HepG2 (cell line): ENCODE results near the gene THADA. TPM values are rescaled to one million over a fixed set of nuclear protein-coding genes. Genes with fewer than 3 reads are reported as not detected.
A peak's percentile ranks its signal among the peaks of the same experiment; 100 is the strongest.

ENCODE experiments used
- ATAC-seq: fragments of 200-7000 bp; cut with Tn5 transposase; 3 replicates; pipeline ENCODE4 v1.9.1; 2020; ENCODE audit warnings: mild to moderate bottlenecking, moderate library complexity
- BruUV-seq: library from RNA; stranded (reverse); fragments of 400-500 nt; replicated peaks from 2 replicates; lab custom pipeline; 2021; lab: Mats Ljungman, UMichigan
- CTCF ChIA-PET: fragments of 300-600 bp; formaldehyde crosslinking; extraction: SDS; loops from one replicate; lab custom pipeline; 2021; ENCODE audit warnings: low total read pairs, inconsistent platforms, low intra/inter-chr PET ratio; lab: Yijun Ruan, JAX
- POLR2A ChIA-PET: fragments of 350-600 bp; sonication (Branson Sonifier 250); formaldehyde crosslinking; loops from one replicate; lab custom pipeline; 2020; ENCODE audit warnings: antibody characterized with exemption, inconsistent platforms; lab: Yijun Ruan, JAX
- DNase-seq: peaks from one replicate; pipeline ENCODE4 v3.0.0-alpha.2; 2015; ENCODE audit warnings: low spot score
- FAIRE-seq: peaks from 3 replicates; lab custom pipeline; 2011; peaks lifted over from hg19 to GRCh38; lab: Jason Lieb, UNC
- H2AFZ ChIP-seq: one replicate; pipeline ENCODE4 v1.6.1; 2011; ENCODE audit warnings: low read length, inconsistent platforms
- H3K27ac ChIP-seq: fragments of 300-600 bp; 3 replicates; pipeline ENCODE4 v1.8.0; 2011; ENCODE audit warnings: mixed run types, mild to moderate bottlenecking, mixed read lengths, low read length, inconsistent platforms; ENCODE audit not compliant: insufficient read depth; ENCODE audit errors: extremely low read length
- H3K27me3 ChIP-seq, 2 experiments: fragments of 200-600 bp in 1 of 2; 2 replicates in 1 of 2; 3 replicates in 1 of 2; pipeline versions ENCODE4 v1.6.0 to v1.8.0; 2011; ENCODE audit warnings: low read length in 2 of 2, mild to moderate bottlenecking in 2 of 2, moderate library complexity in 2 of 2, inconsistent platforms in 1 of 2; ENCODE audit not compliant: insufficient read depth in 2 of 2, control insufficient read depth in 1 of 2
- H3K36me3 ChIP-seq, 2 experiments: fragments of 200-600 bp in 1 of 2; replicated peaks in 1 of 2; 2 replicates in 1 of 2; 3 replicates in 1 of 2; pipeline versions ENCODE4 v1.5.1 to v1.8.0; 2011; ENCODE audit warnings: low read length in 2 of 2, inconsistent platforms in 1 of 2; ENCODE audit not compliant: insufficient read depth in 2 of 2, control insufficient read depth in 1 of 2
- H3K4me1 ChIP-seq: 2 replicates; pipeline ENCODE4 v1.5.1; 2012; ENCODE audit warnings: low read length, inconsistent platforms; ENCODE audit not compliant: insufficient read depth
- H3K4me2 ChIP-seq: 2 replicates; pipeline ENCODE4 v1.6.0; 2011; ENCODE audit warnings: low read depth, low read length, inconsistent platforms
- H3K4me3 ChIP-seq, 3 experiments: fragments of 200-600 bp in 1 of 3; sonication (generic), shearing (Covaris generic) in 1 of 3; replicated peaks in 1 of 3; 2 replicates each; pipeline ENCODE4 v1.5.1; 2011 to 2016; ENCODE audit warnings: low read length in 3 of 3, inconsistent platforms in 2 of 3, low read depth in 2 of 3, mild to moderate bottlenecking in 2 of 3, control low read depth in 1 of 3, mixed read lengths in 1 of 3; ENCODE audit not compliant: insufficient read depth in 1 of 3
- H3K79me2 ChIP-seq: one replicate; pipeline ENCODE4 v1.6.1; 2011; ENCODE audit warnings: low read length, inconsistent platforms; ENCODE audit not compliant: insufficient read depth
- H3K9ac ChIP-seq: 2 replicates; pipeline ENCODE4 v1.6.0; 2011; ENCODE audit warnings: mild to moderate bottlenecking, low read depth, low read length, inconsistent platforms; ENCODE audit not compliant: insufficient read depth
- H3K9me3 ChIP-seq: 2 replicates; pipeline ENCODE4 v1.5.1; 2012; ENCODE audit warnings: mild to moderate bottlenecking, low read length
- H4K20me1 ChIP-seq: 2 replicates; pipeline ENCODE4 v1.6.0; 2011; ENCODE audit warnings: inconsistent platforms, mild to moderate bottlenecking, low read length, moderate library complexity; ENCODE audit not compliant: insufficient read depth
- ERF ChIP-seq: IDR thresholded peaks from 2 replicates; pipeline ENCODE4 v1.6.1; 2018; ENCODE audit warnings: missing biosample characterization, missing genetic modification reagents
- HINFP ChIP-seq: sonication (generic); formaldehyde crosslinking; IDR thresholded peaks from 2 replicates; pipeline ENCODE4 v1.4.0; 2020; ENCODE audit warnings: low read depth, mild to moderate bottlenecking, missing genetic modification reagents
- JUN ChIP-seq: sonication (generic); formaldehyde crosslinking; IDR thresholded peaks from 2 replicates; pipeline ENCODE4 v1.4.0; 2020; ENCODE audit warnings: mild to moderate bottlenecking, missing genetic modification reagents
- KAT7 ChIP-seq: IDR thresholded peaks from 2 replicates; pipeline ENCODE4 v1.6.1; 2018; ENCODE audit warnings: borderline replicate concordance, missing compliant biosample characterization
- PATZ1 ChIP-seq: sonication (generic); formaldehyde crosslinking; IDR thresholded peaks from 2 replicates; pipeline ENCODE4 v1.4.0; 2020; ENCODE audit warnings: missing genetic modification reagents
- SOX6 ChIP-seq, 2 experiments: fragments of 450-650 bp in 1 of 2; sonication (generic) in 1 of 2; formaldehyde crosslinking in 1 of 2; IDR thresholded peaks; 2 replicates each; pipeline versions ENCODE4 v1.4.0 to v1.6.1; 2017 to 2020; ENCODE audit warnings: antibody characterized with exemption in 1 of 2, mild to moderate bottlenecking in 1 of 2, missing genetic modification reagents in 1 of 2
- XBP1 ChIP-seq: sonication (generic); formaldehyde crosslinking; IDR thresholded peaks from 2 replicates; pipeline ENCODE4 v1.5.0; 2020; ENCODE audit warnings: missing genetic modification reagents
- ZNF180 ChIP-seq: sonication (generic); formaldehyde crosslinking; IDR thresholded peaks from 2 replicates; pipeline ENCODE4 v1.4.0; 2020; ENCODE audit warnings: low read depth, missing genetic modification reagents, borderline replicate concordance
- ZNF333 ChIP-seq: sonication (generic); formaldehyde crosslinking; IDR thresholded peaks from 2 replicates; pipeline ENCODE4 v1.4.0; 2020; ENCODE audit warnings: mild to moderate bottlenecking, missing genetic modification reagents, borderline replicate concordance
- ZNF501 ChIP-seq: sonication (generic); formaldehyde crosslinking; IDR thresholded peaks from 2 replicates; pipeline ENCODE4 v1.5.1; 2020; ENCODE audit warnings: mild to moderate bottlenecking, moderate library complexity, missing genetic modification reagents
- ZNF652 ChIP-seq: IDR thresholded peaks from 2 replicates; pipeline ENCODE4 v1.6.1; 2016; ENCODE audit warnings: low read depth, borderline replicate concordance
- in situ Hi-C: cut with HindIII; loops from 2 replicates; pipeline ENCODE4 v1.10.0; 2017; ENCODE audit warnings: low pct_unique_long_range_greater_than_20kb; ENCODE audit not compliant: extremely low pct_ligation_motif_present
- intact Hi-C: fragments of 100-400 bp; cut with micrococcal nuclease; formaldehyde crosslinking; loops from one replicate; pipeline ENCODE4 v1.10.0; 2022; ENCODE audit not compliant: unreplicated experiment
- polyA plus RNA-seq, 8 experiments: library from polyadenylated mRNA; depleted of rRNA in 3 of 8; stranded (reverse) in 7 of 8; unstranded in 1 of 8; fragments of >200 nt; fragmentation: Illumina TruSeq in 4 of 8; extraction: Trizol in 4 of 8; gene quantifications; 2 replicates each; pipeline versions ENCODE4 v1.2.1 to v1.2.3, GENCODE V29; 2011 to 2016; ENCODE audit warnings: low read depth in 4 of 8, missing spikeins in 1 of 8, mixed read lengths in 1 of 8; ENCODE audit not compliant: insufficient read depth in 1 of 8
- total RNA-seq, 5 experiments: library from RNA; depleted of rRNA; stranded (reverse); fragments of >200 nt; fragmentation: Illumina TruSeq; extraction: Trizol; gene quantifications; 2 replicates each; pipeline ENCODE4 v1.2.3, GENCODE V29; 2016; ENCODE audit warnings: low read depth in 1 of 5
- TF ChIP-seq, protein P1 (sequence below): sonication (generic); formaldehyde crosslinking; conservative IDR thresholded peaks from 2 replicates; pipeline ENCODE4 v1.4.0; 2020; ENCODE audit warnings: mild to moderate bottlenecking, missing genetic modification reagents, moderate library complexity
- TF ChIP-seq, protein P2 (sequence below): sonication (generic); formaldehyde crosslinking; IDR thresholded peaks from 2 replicates; pipeline ENCODE4 v1.4.0; 2020; ENCODE audit warnings: missing genetic modification reagents
- TF ChIP-seq, protein P3 (sequence below): sonication (generic); formaldehyde crosslinking; IDR thresholded peaks from 2 replicates; pipeline ENCODE4 v1.4.0; 2020; ENCODE audit warnings: missing genetic modification reagents, mild to moderate bottlenecking, borderline replicate concordance

The THADA gene
- total and polyA plus RNA-seq, 2 of the 13 experiments (the other 11 are each of a cell fraction or from before 2014, with no cell fraction given): 12.7 to 21.7 TPM

DNA sequence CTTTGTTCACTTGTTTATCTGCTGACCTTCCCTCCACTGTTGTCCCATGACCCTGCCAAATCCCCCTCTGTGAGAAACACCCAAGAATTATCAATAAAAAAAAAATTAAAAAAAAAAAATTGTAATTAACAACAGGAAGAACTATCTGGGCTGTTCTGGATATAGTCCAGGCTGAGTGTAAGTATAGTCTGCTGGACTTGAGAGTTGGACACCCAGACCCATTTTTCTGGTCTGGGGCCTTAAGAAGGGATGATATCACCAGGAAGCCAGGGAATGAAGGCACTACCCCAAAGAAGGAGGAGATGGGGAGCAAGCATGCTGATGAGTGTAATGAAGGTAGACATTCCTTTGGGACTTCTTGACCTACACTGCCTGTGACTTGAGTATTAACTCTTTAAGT, 297.3 kb downstream of the THADA start:
- H3K4me1 ChIP-seq: peaks cover 65% of the 10 kb centered on the region
- no peak overlapping the region; a peak in 1 of 6 replicates for H3K4me3 ChIP-seq
- peak overlapping the region; percentile 67 for H3K27ac ChIP-seq
- no peaks in the 10 kb centered on the region for H3K36me3 ChIP-seq
- peak; percentile 31 for DNase-seq
- POLR2A ChIA-PET: no interaction called here
- no peak for FAIRE-seq
- H3K27me3 ChIP-seq: no peaks in the 10 kb centered on the region
- H3K9me3 ChIP-seq: no peaks in the 10 kb centered on the region
- no peaks in the 10 kb centered on the region for H4K20me1 ChIP-seq
- in situ Hi-C loops: no loop called here
- H3K79me2 ChIP-seq: no peaks in the 10 kb centered on the region
- no TSS peak for BruUV-seq
- peak; percentile 36 for ATAC-seq
- peak overlapping the region; percentile 13 for H3K4me2 ChIP-seq
- no peak overlapping the region for H3K9ac ChIP-seq
- CTCF ChIA-PET: no interaction called here
- intact Hi-C loops: no loop called here
- H2AFZ ChIP-seq: no peak overlapping the region
- TF ChIP-seq HINFP (CRISPR knock-in tag) (no peak), ZNF333 (no peak), ERF (CRISPR knock-in tag) (0 out of 2 replicates have a peak, but pooled peaks have one; percentile 35), ZNF652 (CRISPR knock-in tag) (peak; percentile 63), ZNF180 (CRISPR knock-in tag) (no peak), PATZ1 (no peak), JUN (no peak), XBP1 (CRISPR knock-in tag) (no peak), KAT7 (CRISPR knock-in tag) (0 out of 2 replicates have a peak, but pooled peaks have one; percentile 39), ZNF501 (CRISPR knock-in tag) (no peak), SOX6 (IDR thresholded peaks at IDR 0.05) (no peak), SOX6 (CRISPR knock-in tag; IDR thresholded peaks at IDR 0.05) (peak; percentile 20; the same call in 1 of the 2 replicates)
- TF ChIP-seq, protein P1, sequence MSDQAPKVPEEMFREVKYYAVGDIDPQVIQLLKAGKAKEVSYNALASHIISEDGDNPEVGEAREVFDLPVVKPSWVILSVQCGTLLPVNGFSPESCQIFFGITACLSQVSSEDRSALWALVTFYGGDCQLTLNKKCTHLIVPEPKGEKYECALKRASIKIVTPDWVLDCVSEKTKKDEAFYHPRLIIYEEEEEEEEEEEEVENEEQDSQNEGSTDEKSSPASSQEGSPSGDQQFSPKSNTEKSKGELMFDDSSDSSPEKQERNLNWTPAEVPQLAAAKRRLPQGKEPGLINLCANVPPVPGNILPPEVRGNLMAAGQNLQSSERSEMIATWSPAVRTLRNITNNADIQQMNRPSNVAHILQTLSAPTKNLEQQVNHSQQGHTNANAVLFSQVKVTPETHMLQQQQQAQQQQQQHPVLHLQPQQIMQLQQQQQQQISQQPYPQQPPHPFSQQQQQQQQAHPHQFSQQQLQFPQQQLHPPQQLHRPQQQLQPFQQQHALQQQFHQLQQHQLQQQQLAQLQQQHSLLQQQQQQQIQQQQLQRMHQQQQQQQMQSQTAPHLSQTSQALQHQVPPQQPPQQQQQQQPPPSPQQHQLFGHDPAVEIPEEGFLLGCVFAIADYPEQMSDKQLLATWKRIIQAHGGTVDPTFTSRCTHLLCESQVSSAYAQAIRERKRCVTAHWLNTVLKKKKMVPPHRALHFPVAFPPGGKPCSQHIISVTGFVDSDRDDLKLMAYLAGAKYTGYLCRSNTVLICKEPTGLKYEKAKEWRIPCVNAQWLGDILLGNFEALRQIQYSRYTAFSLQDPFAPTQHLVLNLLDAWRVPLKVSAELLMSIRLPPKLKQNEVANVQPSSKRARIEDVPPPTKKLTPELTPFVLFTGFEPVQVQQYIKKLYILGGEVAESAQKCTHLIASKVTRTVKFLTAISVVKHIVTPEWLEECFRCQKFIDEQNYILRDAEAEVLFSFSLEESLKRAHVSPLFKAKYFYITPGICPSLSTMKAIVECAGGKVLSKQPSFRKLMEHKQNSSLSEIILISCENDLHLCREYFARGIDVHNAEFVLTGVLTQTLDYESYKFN (CRISPR knock-in tag): 0 out of 2 replicates have a peak, but pooled peaks have one; percentile 19
- TF ChIP-seq, protein P2, sequence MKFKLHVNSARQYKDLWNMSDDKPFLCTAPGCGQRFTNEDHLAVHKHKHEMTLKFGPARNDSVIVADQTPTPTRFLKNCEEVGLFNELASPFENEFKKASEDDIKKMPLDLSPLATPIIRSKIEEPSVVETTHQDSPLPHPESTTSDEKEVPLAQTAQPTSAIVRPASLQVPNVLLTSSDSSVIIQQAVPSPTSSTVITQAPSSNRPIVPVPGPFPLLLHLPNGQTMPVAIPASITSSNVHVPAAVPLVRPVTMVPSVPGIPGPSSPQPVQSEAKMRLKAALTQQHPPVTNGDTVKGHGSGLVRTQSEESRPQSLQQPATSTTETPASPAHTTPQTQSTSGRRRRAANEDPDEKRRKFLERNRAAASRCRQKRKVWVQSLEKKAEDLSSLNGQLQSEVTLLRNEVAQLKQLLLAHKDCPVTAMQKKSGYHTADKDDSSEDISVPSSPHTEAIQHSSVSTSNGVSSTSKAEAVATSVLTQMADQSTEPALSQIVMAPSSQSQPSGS (CRISPR knock-in tag): 0 out of 2 replicates have a peak, but pooled peaks have one; percentile 41
- TF ChIP-seq, protein P3, sequence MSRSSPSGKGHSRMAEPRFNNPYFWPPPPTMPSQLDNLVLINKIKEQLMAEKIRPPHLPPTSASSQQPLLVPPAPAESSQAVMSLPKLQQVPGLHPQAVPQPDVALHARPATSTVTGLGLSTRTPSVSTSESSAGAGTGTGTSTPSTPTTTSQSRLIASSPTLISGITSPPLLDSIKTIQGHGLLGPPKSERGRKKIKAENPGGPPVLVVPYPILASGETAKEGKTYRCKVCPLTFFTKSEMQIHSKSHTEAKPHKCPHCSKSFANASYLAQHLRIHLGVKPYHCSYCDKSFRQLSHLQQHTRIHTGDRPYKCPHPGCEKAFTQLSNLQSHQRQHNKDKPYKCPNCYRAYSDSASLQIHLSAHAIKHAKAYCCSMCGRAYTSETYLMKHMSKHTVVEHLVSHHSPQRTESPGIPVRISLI (CRISPR knock-in tag): peak; percentile 32; the same call in 1 of the 2 replicates
